GM13977 (cell line): ENCODE data around the gene MFAP3.
"Not testable (repeated sequence)": the region's sequence is repeated elsewhere in the genome, so short reads cannot be mapped to it uniquely, and the experiment has no call there.

Experiments used
- DNase-seq: peaks from one replicate; pipeline ENCODE4 v3.0.0; 2012; ENCODE audit warnings: low spot score
- in situ Hi-C: fragments of 300-500 bp; cut with MboI; formaldehyde crosslinking; loops from one replicate; pipeline ENCODE4 v1.12.0; 2022; ENCODE audit warnings: low sequenced_read_pairs, low pct_unique_long_range_greater_than_20kb, mixed read lengths, inconsistent platforms; ENCODE audit not compliant: unreplicated experiment
- TF ChIP-seq, protein P1 (sequence below): IDR thresholded peaks from 2 replicates; pipeline ENCODE4 v1.5.1; 2012; ENCODE audit warnings: mild to moderate bottlenecking, control low read depth; ENCODE audit not compliant: insufficient read depth; ENCODE audit errors: extremely low read depth, missing control alignments

The MFAP3 gene

DNA sequence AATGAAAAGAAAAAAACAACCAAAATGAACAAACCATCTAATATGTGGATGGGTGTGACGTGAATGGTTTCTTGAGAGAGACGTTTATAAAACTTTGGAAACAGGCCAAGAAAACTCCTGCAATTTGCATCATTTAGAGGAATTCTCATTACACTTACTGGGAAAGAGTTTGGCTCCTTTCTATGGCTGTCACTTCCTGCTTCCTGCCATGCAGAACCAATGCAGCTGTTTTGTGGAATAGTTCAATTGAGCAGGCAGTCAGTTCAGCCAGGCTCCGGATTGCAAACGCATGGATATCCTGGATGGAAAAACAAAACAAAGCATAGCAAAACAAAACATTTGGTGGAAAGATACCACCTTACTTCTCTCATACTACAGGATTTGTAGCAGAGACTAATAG lies 36.7 kb upstream of the MFAP3 start:
- DNase-seq, result no peak

DNA sequence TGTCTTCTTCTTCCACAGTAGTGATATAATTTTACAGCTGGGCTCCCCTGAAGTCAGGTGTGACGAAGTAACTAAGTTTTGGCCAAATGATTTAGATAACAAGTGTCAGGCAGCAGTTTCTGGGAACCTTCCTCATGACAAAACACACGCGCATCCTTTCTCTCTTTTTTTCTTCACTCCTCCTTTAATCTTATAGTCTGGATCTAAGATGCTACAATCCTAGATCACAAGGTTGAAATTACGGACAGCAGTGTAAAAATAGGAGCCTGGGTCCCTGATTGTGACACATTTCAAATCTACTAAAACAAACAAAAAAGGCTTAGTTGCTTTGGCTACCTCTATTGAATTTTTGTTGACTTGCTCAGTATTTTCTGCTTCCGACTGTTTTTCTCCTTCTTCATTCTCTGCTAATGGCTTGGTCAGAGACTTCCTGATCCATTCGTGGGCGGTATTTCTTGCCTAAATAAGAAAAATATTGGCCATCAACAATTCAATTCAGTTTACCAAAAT lies 36.2 kb upstream of the MFAP3 start:
- in situ Hi-C loops, result no loop called here
- no peak for DNase-seq
- TF ChIP-seq, protein P1, sequence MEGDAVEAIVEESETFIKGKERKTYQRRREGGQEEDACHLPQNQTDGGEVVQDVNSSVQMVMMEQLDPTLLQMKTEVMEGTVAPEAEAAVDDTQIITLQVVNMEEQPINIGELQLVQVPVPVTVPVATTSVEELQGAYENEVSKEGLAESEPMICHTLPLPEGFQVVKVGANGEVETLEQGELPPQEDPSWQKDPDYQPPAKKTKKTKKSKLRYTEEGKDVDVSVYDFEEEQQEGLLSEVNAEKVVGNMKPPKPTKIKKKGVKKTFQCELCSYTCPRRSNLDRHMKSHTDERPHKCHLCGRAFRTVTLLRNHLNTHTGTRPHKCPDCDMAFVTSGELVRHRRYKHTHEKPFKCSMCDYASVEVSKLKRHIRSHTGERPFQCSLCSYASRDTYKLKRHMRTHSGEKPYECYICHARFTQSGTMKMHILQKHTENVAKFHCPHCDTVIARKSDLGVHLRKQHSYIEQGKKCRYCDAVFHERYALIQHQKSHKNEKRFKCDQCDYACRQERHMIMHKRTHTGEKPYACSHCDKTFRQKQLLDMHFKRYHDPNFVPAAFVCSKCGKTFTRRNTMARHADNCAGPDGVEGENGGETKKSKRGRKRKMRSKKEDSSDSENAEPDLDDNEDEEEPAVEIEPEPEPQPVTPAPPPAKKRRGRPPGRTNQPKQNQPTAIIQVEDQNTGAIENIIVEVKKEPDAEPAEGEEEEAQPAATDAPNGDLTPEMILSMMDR, result no peak

More for the DNA sequence above, 36.7 kb upstream of the MFAP3 start:
- TF ChIP-seq, protein P1, result no peak
- in situ Hi-C loops, result no loop called here

DNA sequence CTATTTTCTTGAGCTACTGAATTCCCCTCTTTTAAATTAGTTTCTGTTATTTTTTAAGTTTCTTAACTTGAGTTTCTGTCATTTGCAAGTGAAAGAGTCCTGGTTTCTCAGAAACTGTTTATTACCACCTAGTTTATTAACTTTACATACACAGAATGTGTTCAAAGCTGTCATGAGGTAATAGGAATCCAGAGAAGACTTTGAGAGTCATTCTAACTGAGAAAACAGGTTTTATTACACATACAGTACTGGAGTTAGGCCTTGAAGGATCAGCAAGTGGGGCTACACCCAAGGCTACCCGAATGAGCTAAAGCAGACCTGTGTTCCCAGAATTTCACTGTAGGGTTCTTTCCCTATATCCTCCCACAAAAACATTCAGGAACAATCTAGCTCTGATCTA lies 33.1 kb upstream of the MFAP3 start:
- in situ Hi-C loops, result no loop called here
- TF ChIP-seq, protein P1, result no peak
- no peak for DNase-seq

DNA sequence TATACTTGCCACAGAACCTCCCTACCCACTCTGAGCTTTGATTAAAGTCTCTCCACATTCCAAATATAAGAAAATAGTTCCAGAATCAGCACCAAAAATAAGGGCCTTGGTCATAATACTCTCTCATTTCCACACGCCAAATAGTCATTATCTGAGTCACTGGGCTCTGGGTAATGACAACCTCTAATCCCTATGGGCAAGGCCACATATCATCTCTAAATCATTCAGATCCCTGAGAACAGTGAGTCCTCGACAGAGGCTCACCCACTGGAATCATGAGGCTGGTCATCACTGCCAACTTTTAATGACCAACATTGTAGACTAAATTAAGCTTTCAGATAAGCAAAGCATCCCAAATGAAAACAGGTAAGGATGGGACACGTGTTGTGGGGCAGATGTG lies 28.1 kb upstream of the MFAP3 start:
- in situ Hi-C loops, result no loop called here
- TF ChIP-seq, protein P1, result no peak
- no peak for DNase-seq

DNA sequence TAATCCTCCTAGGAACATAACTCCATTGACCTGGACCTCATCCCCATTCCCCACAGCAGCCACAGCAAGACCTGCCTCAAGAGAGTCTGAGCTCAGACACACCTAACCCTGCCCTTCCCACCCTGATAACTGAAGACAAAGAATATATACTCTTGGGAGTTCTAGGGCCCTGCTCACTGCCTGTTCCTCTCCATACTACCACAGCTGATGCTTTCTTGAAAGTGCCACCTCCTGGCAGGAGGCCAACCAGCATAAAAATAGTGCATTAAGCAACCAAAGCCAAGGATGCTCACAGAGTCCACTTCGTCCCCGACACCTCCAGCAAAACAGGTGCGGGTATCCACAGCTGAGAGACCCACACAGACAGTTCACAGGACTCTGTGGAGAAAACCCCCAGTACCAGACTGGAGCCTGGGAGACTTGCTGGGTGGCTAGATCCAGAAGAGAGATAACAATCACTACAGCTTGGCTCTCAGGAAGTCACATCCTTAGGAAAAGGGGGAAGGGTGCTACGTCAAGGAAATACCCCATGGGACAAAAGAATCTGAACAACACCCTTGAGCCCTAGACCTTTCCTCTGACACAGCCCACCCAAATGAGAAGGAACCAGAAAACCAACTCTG lies 23.6 kb upstream of the MFAP3 start:
- in situ Hi-C loops, result no loop called here
- DNase-seq, result no peak
- TF ChIP-seq, protein P1, result no peak

DNA sequence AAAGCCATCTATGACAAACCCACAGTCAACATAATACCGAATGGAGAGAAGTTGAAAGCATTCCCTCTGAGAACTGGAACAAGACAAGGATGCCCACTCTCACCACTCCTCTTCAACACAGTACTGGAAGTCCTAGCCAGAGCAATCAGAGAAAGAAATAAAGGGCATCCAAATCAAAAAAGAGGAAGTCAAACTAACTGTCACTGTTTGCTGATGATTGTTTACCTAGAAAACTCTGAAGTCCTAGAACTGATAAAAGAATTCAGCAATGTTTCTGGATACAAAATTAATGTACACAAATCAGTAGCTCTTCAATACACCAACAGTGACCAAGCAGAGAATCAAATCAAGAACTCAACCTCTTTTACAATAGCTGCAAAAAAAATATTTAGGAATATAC lies 19.8 kb upstream of the MFAP3 start:
- in situ Hi-C loops, result not testable (repeated sequence)

DNA sequence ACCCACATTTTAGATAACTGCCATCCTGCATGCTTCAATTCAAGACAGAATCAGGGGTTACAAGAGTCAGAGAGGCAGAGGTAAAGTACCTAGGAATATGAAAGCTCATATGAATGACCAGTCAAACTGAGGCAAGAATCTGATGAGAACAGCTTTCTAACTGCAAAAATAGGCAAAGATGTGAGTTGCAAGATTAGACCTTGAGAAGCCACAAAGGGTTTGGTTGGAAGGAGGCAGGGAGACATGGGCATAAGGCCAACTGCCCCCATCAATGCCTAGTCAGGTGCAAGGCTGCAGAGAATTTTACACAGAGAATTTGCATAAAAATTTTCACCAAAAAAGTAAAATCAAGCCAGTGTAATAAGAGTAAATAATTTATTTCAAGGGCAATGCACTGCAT lies 12.8 kb upstream of the MFAP3 start:
- TF ChIP-seq, protein P1, result no peak
- DNase-seq, result no peak
- in situ Hi-C loops, result no loop called here

More for the DNA sequence above, 19.8 kb upstream of the MFAP3 start:
- DNase-seq, result not testable (repeated sequence)
